ENCODE data around the gene MCF2L. TPM values are rescaled to one million over a fixed set of nuclear protein-coding genes. Genes with fewer than 3 reads are reported as not detected.

The MCF2L gene
- total RNA-seq, 4 donors from 2014 or later: 10.2 to 25.4 (median 16.9) TPM

- TF ChIP-seq POLR2A (IDR thresholded peaks at IDR 0.05) (no peak), CTCF (IDR thresholded peaks at IDR 0.05) (no peak)
- peaks cover 10 to 60% (median 19%) of the 10 kb centered on the region in 3 donors for H3K4me1 ChIP-seq
- H3K4me3 ChIP-seq: no peak overlapping the region
- peak overlapping the region in 1 of 4 donors; percentile 28 for H3K27ac ChIP-seq
- no peak for DNase-seq
- peaks cover 0 to 17% (median 0%) of the 10 kb centered on the region in 4 donors for H3K27me3 ChIP-seq
- H3K36me3 ChIP-seq: no peaks in the 10 kb centered on the region
- WGBS, 2 donors: 77 to 89% methylated on average over 4 to 5 of the region's 30 CpGs
- intact Hi-C loops (cut with DNase I): no loop called here
- H3K9me3 ChIP-seq: no peaks in the 10 kb centered on the region
Measured at GRCh38 chr13:112997188-112998130, 28.4 kb downstream of the MCF2L start.

- no peak for TF ChIP-seq POLR2A (IDR thresholded peaks at IDR 0.05)
- no peak for TF ChIP-seq CTCF (IDR thresholded peaks at IDR 0.05)
- no peak overlapping the region for H3K27ac ChIP-seq
- H3K4me3 ChIP-seq: no peak overlapping the region
- H3K4me1 ChIP-seq: peaks cover 10 to 66% (median 20%) of the 10 kb centered on the region in 3 donors
- peaks cover 0 to 20% (median 0%) of the 10 kb centered on the region in 4 donors for H3K27me3 ChIP-seq
- intact Hi-C loops (cut with DNase I): no loop called here
- no peaks in the 10 kb centered on the region for H3K9me3 ChIP-seq
- 80 to 85% methylated on average over 1 to 11 of the region's 23 CpGs for WGBS, 2 donors
- no peak for DNase-seq
- H3K36me3 ChIP-seq: no peaks in the 10 kb centered on the region
Measured at GRCh38 chr13:112998521-112999280, 29.7 kb downstream of the MCF2L start.

- Histone ChIP-seq H3K36me3 (peaks cover 0 to 3% (median 0%) of the 10 kb centered on the region in 3 donors), H3K27ac (no peak overlapping the region), H3K4me1 (peaks cover 10 to 57% (median 20%) of the 10 kb centered on the region in 3 donors), H3K4me3 (no peak overlapping the region), H3K27me3 (peaks cover 0 to 20% (median 0%) of the 10 kb centered on the region in 4 donors), H3K9me3 (no peaks in the 10 kb centered on the region)
- WGBS, 2 donors: 93% methylated on average over 20 to 24 of the region's 32 CpGs
- TF ChIP-seq CTCF (IDR thresholded peaks at IDR 0.05) (no peak), POLR2A (IDR thresholded peaks at IDR 0.05) (no peak)
- DNase-seq: no peak
- intact Hi-C loops (cut with DNase I): no loop called here
Measured at GRCh38 chr13:112999414-113000177, 30.6 kb downstream of the MCF2L start.

GRCh38 chr13:113000575-113000974 lies 31.6 kb downstream of the MCF2L start:
- TF ChIP-seq CTCF (IDR thresholded peaks at IDR 0.05) (no peak), POLR2A (IDR thresholded peaks at IDR 0.05) (no peak)
- Histone ChIP-seq H3K36me3 (peaks cover 0 to 9% (median 0%) of the 10 kb centered on the region in 3 donors), H3K27me3 (peaks cover 0 to 20% (median 0%) of the 10 kb centered on the region in 4 donors), H3K27ac (no peak overlapping the region), H3K4me1 (peaks cover 10 to 47% (median 20%) of the 10 kb centered on the region in 3 donors), H3K9me3 (no peaks in the 10 kb centered on the region), H3K4me3 (no peak overlapping the region)
- intact Hi-C loops (cut with DNase I): no loop called here
- DNase-seq: no peak
- 81% methylated on average over 12 of the region's 14 CpGs; no CpG with 5 or more reads in 1 of the 2 donors for WGBS, 2 donors
